ENCODE results near the gene IL1RAPL2. TPM values are rescaled to one million over a fixed set of nuclear protein-coding genes. Genes with fewer than 3 reads are reported as not detected.

IL1RAPL2 gene
- total and polyA plus RNA-seq, 2 of the 8 experiments (the other 6 are each of a cell fraction or from before 2014, with no cell fraction given): 0.20 to 1.3 TPM

DNA sequence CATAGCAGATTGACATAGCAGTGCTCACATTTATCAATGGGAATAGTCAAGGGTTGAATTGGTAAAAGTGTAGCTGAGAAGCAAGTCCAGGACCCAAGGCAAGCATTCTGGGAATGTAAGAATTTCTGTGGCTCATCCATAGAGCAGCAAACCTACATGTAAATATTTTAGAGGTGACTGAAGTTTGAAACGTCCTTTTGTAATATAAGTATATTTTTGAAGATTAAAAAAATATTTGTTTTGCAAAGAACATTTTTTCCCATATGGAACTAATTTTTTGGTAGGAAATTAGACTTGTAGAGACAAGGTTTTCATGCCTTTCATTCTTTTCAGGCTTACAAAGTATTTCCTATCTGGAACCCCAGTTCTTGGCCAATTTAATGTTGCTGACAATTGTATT lies 550.5 kb downstream of the IL1RAPL2 start:
- peaks cover 0 to 4% of the 10 kb centered on the region in 2 experiments; a peak in 1 of 4 replicates for H3K9me3 ChIP-seq (ENCODE audit: insufficient read depth in 2 of 2, low read depth in 1 of 2, low read length in 1 of 2)
- no peak overlapping the region for H3K23ac ChIP-seq (ENCODE audit: insufficient read length)
- H4K8ac ChIP-seq (ENCODE audit: extremely low read depth, insufficient read depth, low read length): no peak overlapping the region
- H2BK120ac ChIP-seq (replicated peaks; ENCODE audit: low read depth, low read length): no peak overlapping the region
- DNase-seq (ENCODE audit: low read depth in 1 of 2, low spot score in 2 of 2): no peak
- no peak overlapping the region for H3K9ac ChIP-seq (replicated peaks in 1 of 4; ENCODE audit: extremely low read depth in 1 of 4, low read depth in 3 of 4, low read length in 3 of 4)
- H3K27me3 ChIP-seq (replicated peaks in 1 of 4; ENCODE audit: control insufficient read depth in 3 of 4, extremely low read depth in 1 of 4, insufficient read depth in 3 of 4, low read length in 3 of 4): no peaks in the 10 kb centered on the region
- H3K36me3 ChIP-seq (ENCODE audit: control insufficient read depth in 2 of 4, insufficient read depth in 4 of 4, low read length in 3 of 4): no peaks in the 10 kb centered on the region
- no peak overlapping the region for H2BK5ac ChIP-seq (ENCODE audit: low read depth, low read length)
- no peak overlapping the region for H3K4ac ChIP-seq (replicated peaks; ENCODE audit: insufficient read length, low read depth, low read length)
- H3K56ac ChIP-seq (replicated peaks; ENCODE audit: insufficient read length, low read depth, low read length): no peak overlapping the region
- H2BK15ac ChIP-seq (ENCODE audit: low read length): no peak overlapping the region
- H3K4me1 ChIP-seq (replicated peaks in 1 of 4; ENCODE audit: control insufficient read depth in 3 of 4, insufficient read depth in 4 of 4, low read length in 3 of 4): no peaks in the 10 kb centered on the region
- 93% methylated on average over 1 of the region's 1 CpG; no CpG with 5 or more reads in 1 of the 2 experiments for WGBS, 2 experiments (ENCODE audit: extremely low coverage in 1 of 2, insufficient coverage in 1 of 2, insufficient read length in 1 of 2, insufficient replicate concordance in 2 of 2, low coverage in 1 of 2, low lambda C conversion rate in 2 of 2, missing lambda C conversion rate in 1 of 2)
- no peaks in the 10 kb centered on the region for H3K79me2 ChIP-seq (ENCODE audit: control insufficient read depth in 1 of 2, insufficient read depth in 2 of 2, low read length in 2 of 2)
- no peak overlapping the region for H3K18ac ChIP-seq (ENCODE audit: extremely low read depth, low read length)
- CTCF ChIA-PET (ENCODE audit: partially characterized antibody): no interaction called here
- no peak overlapping the region for H4K5ac ChIP-seq (ENCODE audit: insufficient read length, low read depth, low read length)
- H2BK20ac ChIP-seq (ENCODE audit: low read length): no peak overlapping the region
- POLR2A ChIA-PET (ENCODE audit: partially characterized antibody): no interaction called here
- H2AK5ac ChIP-seq (ENCODE audit: low read depth, low read length): no peak overlapping the region
- H4K20me1 ChIP-seq (replicated peaks in 1 of 2; ENCODE audit: control insufficient read depth in 1 of 2, insufficient read depth in 2 of 2, low read length in 2 of 2): no peaks in the 10 kb centered on the region
- H3K4me2 ChIP-seq (ENCODE audit: insufficient read depth in 1 of 2, low read depth in 2 of 2, low read length in 2 of 2): no peak overlapping the region
- H3K27ac ChIP-seq (ENCODE audit: low read depth, low read length): no peak overlapping the region
- H4K91ac ChIP-seq (replicated peaks; ENCODE audit: insufficient read length, low read length): no peak overlapping the region
- TF ChIP-seq RXRA (IDR thresholded peaks at IDR 0.05; ENCODE audit: insufficient read depth, low read depth, low read length) (no peak), NRF1 (IDR thresholded peaks at IDR 0.05; ENCODE audit: low read depth, low read length) (no peak), GTF2F1 (IDR thresholded peaks at IDR 0.05; ENCODE audit: borderline replicate concordance, low read depth, low read length) (no peak), BCL11A (IDR thresholded peaks at IDR 0.05; ENCODE audit: low read depth in 2 of 2, low read length in 2 of 2) (no peak), SIRT6 (IDR thresholded peaks at IDR 0.05; ENCODE audit: low read length) (no peak), RFX5 (IDR thresholded peaks at IDR 0.05; ENCODE audit: borderline replicate concordance, low read depth, low read length) (no peak)
- H3K23me2 ChIP-seq (ENCODE audit: low read depth, low read length): no peaks in the 10 kb centered on the region
- no peak overlapping the region for H3K14ac ChIP-seq (ENCODE audit: insufficient read length)
- H3K4me3 ChIP-seq (ENCODE audit: extremely low read depth in 1 of 4, insufficient read depth in 2 of 4, low read depth in 3 of 4, low read length in 4 of 4): no peak overlapping the region
- no peak overlapping the region for H2AFZ ChIP-seq (ENCODE audit: low read length)
- H2BK12ac ChIP-seq (ENCODE audit: low read depth, low read length): no peak overlapping the region
- H3K79me1 ChIP-seq (ENCODE audit: low read depth, low read length): no peaks in the 10 kb centered on the region
- FAIRE-seq: no peak

Data from H1 (cell line).